Esophagus muscularis mucosa (tissue), 4 donors: ENCODE data around the gene GRB2. TPM values are rescaled to one million over a fixed set of nuclear protein-coding genes. Genes with fewer than 3 reads are reported as not detected.

ENCODE experiments used
- DNase-seq: peaks from one replicate; pipeline ENCODE4 v3.0.0-alpha.2; 2017; ENCODE audit errors: extremely low spot score
- H3K27ac ChIP-seq, 4 donors: fragments of 200-600 bp; sonication (generic); replicated peaks in 1 of 4; 1 replicate in 3 of 4; 2 replicates in 1 of 4; pipeline ENCODE4 v1.5.1; 2016 to 2019; ENCODE audit warnings: mild to moderate bottlenecking in 1 of 4
- H3K27me3 ChIP-seq, 4 donors: fragments of 200-600 bp; sonication (generic); one replicate each; pipeline versions ENCODE4 v1.5.1 to v1.6.0; 2016 to 2019
- H3K36me3 ChIP-seq, 4 donors: fragments of 200-600 bp; sonication (generic); one replicate each; pipeline ENCODE4 v1.5.1; 2016 to 2019
- H3K4me1 ChIP-seq, 4 donors: fragments of 200-600 bp; sonication (generic); one replicate each; pipeline ENCODE4 v1.5.1; 2016 to 2019
- H3K4me3 ChIP-seq, 4 donors: fragments of 200-600 bp; sonication (generic); 1 replicate in 2 of 4; 2 replicates in 2 of 4; pipeline ENCODE4 v1.5.1; 2016 to 2019; ENCODE audit warnings: mild to moderate bottlenecking in 4 of 4, moderate library complexity in 1 of 4
- H3K9me3 ChIP-seq, 4 donors: fragments of 200-600 bp; sonication (generic); 1 replicate in 3 of 4; 2 replicates in 1 of 4; pipeline ENCODE4 v1.5.1; 2016 to 2019
- EP300 ChIP-seq: sonication (generic); formaldehyde crosslinking; IDR thresholded peaks from one replicate; pipeline ENCODE4 v1.6.1; 2017; ENCODE audit warnings: antibody characterized with exemption
- POLR2A ChIP-seq: fragments of 450-650 bp; IDR thresholded peaks from one replicate; pipeline ENCODE4 v1.6.1; 2017; ENCODE audit warnings: antibody characterized with exemption, moderate library complexity, mild to moderate bottlenecking, low read depth
- POLR2AphosphoS5 ChIP-seq, 2 donors: sonication (generic); formaldehyde crosslinking; IDR thresholded peaks; one replicate each; pipeline ENCODE4 v1.6.1; 2017; ENCODE audit warnings: antibody characterized with exemption in 2 of 2
- WGBS: methylation state at CpG from one replicate; pipeline ENCODE4 v1.1.5; 2018; 5-methylcytosine and 5-hydroxymethylcytosine counted together
- intact Hi-C: fragments of 100-400 bp; cut with DNase I; formaldehyde crosslinking; loops from one replicate; pipeline ENCODE4 v1.15.1; 2023
- total RNA-seq, 4 donors: library from RNA; depleted of rRNA; stranded (reverse); fragments of >200 nt; gene quantifications; one replicate each; pipeline versions ENCODE4 v1.1.0 to v1.2.1, GENCODE V29; 2016
- TF ChIP-seq, protein P1 (sequence below), 3 experiments: fragments of 200-600 bp in 2 of 3; fragments of 450-650 bp in 1 of 3; sonication (generic) in 2 of 3; IDR thresholded peaks; one replicate each; pipeline ENCODE4 v1.5.1; 2017 to 2019; ENCODE audit warnings: antibody characterized with exemption in 3 of 3, mild to moderate bottlenecking in 2 of 3, moderate library complexity in 1 of 3

GRB2 gene
- total RNA-seq, 4 donors from 2014 or later: 84.3 to 140 (median 113) TPM

DNA sequence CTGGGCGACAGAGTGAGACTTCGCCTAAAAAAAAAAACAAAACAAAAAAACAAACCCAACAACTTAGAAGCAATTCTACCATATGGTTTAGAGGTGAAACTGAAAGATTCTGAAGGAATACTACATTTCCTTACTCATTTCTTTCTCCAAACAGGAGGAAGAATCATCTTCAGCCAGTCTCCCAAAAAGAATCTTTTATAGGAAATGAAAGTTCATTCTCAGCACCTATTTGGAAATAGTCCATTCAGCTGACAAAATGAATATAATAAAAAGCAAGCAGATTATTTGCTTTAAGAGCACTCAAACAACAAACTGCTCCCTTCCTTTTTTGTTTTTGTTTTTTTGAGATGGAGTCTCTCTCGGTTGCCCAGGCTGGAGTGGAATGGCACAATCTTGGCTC lies 17.7 kb downstream of the GRB2 start:
- TF ChIP-seq POLR2AphosphoS5 (IDR thresholded peaks at IDR 0.05): no peak
- no peak for TF ChIP-seq POLR2A
- H3K27ac ChIP-seq: peak overlapping the region in 1 of 4 donors; percentile 26
- WGBS: 81% methylated on average over 3 of the region's 3 CpGs

DNA sequence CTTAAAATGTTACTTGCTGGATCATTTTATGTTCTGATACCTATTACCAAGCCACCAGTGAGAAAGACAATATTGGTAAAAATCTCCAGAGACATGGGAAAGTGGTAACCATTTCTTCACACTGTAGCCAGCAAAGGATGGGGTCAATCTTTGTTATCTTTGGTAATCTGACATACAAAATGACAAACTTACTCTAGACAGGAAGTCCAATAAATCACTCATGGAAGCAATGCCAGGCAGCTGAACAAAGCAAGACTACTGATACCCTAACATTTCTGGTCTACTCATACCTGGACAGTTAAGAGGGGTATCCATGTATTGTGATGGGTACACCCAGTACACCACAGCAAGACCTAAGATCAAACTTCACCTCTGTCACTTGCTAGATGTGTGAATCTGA lies 19.0 kb downstream of the GRB2 start:
- intact Hi-C loops: no loop called here
- peaks cover 10 to 79% (median 67%) of the 10 kb centered on the region in 4 donors for H3K4me1 ChIP-seq
- TF ChIP-seq POLR2AphosphoS5 (IDR thresholded peaks at IDR 0.05) (no peak), POLR2A (no peak), EP300 (no peak)
- TF ChIP-seq, protein P1, sequence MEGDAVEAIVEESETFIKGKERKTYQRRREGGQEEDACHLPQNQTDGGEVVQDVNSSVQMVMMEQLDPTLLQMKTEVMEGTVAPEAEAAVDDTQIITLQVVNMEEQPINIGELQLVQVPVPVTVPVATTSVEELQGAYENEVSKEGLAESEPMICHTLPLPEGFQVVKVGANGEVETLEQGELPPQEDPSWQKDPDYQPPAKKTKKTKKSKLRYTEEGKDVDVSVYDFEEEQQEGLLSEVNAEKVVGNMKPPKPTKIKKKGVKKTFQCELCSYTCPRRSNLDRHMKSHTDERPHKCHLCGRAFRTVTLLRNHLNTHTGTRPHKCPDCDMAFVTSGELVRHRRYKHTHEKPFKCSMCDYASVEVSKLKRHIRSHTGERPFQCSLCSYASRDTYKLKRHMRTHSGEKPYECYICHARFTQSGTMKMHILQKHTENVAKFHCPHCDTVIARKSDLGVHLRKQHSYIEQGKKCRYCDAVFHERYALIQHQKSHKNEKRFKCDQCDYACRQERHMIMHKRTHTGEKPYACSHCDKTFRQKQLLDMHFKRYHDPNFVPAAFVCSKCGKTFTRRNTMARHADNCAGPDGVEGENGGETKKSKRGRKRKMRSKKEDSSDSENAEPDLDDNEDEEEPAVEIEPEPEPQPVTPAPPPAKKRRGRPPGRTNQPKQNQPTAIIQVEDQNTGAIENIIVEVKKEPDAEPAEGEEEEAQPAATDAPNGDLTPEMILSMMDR (IDR thresholded peaks at IDR 0.05): no peak
- no peaks in the 10 kb centered on the region for H3K9me3 ChIP-seq
- no peak overlapping the region for H3K4me3 ChIP-seq
- H3K36me3 ChIP-seq: peaks cover 0 to 6% (median 0%) of the 10 kb centered on the region in 4 donors
- DNase-seq: no peak
- no peak overlapping the region for H3K27ac ChIP-seq
- no peaks in the 10 kb centered on the region for H3K27me3 ChIP-seq

More for the DNA sequence above, 17.7 kb downstream of the GRB2 start:
- Histone ChIP-seq H3K27me3 (no peaks in the 10 kb centered on the region), H3K4me3 (no peak overlapping the region), H3K9me3 (no peaks in the 10 kb centered on the region), H3K4me1 (peaks cover 20 to 92% (median 79%) of the 10 kb centered on the region in 4 donors), H3K36me3 (peaks cover 0 to 12% (median 0%) of the 10 kb centered on the region in 4 donors)
- no peak for DNase-seq
- intact Hi-C loops: no loop called here

DNA sequence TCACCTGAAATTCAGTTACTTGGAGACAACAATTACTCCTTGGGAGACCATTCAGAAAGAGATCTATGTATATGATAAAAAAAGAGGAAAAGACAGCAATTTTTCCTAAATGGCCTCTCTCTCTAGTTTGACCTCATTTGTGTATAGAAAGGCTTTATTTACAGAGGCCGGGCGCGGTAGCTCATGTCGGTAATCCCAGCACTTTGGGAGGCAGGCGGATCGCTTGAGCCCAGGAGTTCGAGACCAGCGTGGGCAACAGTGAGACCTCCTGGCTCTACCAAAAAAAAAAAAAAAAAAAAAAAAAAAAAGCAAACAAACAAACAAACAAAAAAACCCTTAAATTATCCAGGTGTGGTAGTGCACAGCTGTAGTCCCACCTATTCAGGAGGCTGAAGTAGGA lies 20.7 kb downstream of the GRB2 start:
- no peak for DNase-seq
- WGBS: 90% methylated on average over 8 of the region's 8 CpGs
- intact Hi-C loops: no loop called here

DNA sequence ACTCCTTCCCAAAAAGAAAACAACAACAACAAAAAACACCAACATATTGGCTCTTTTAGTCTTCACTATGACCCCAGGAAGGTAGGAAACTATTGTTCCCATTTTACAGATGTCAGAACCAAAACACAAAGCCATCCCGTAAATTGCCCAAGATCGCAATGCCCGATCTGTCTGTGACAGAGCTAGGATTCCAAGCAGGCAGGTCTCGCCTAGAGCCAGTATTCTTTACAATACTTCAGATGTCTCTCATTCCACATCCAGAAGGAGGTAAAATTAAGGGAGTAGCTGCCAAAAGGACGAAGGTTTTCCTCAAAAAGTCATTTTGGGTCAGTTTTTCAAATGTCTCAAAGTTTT lies 21.7 kb downstream of the GRB2 start:
- no peaks in the 10 kb centered on the region for H3K27me3 ChIP-seq

More for the DNA sequence above, 20.7 kb downstream of the GRB2 start:
- Histone ChIP-seq H3K9me3 (no peaks in the 10 kb centered on the region), H3K27ac (no peak overlapping the region), H3K4me1 (peaks cover 0 to 74% (median 64%) of the 10 kb centered on the region in 4 donors), H3K36me3 (peaks cover 0 to 6% (median 0%) of the 10 kb centered on the region in 4 donors), H3K27me3 (no peaks in the 10 kb centered on the region), H3K4me3 (no peak overlapping the region)
- TF ChIP-seq POLR2AphosphoS5 (IDR thresholded peaks at IDR 0.05) (no peak), POLR2A (no peak), EP300 (no peak)
- TF ChIP-seq, protein P1 (IDR thresholded peaks at IDR 0.05): no peak

DNA sequence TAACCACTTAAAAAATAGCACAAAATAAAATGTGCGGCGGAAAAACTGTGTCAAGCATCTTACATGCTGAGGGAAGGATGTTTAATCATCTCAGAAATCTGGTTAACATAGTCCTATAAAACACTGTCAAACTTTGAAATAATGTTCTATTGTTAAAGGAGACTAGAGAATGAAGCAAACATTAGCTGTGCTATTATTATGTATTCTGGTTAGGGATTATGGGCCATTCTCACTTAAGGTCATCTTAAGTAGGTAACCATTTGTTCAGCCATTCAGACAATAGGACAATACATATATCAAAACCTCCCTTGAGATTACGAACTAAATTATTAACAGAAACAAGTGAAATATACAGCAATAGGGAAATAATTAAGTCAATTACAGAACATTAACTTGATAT lies 24.7 kb downstream of the GRB2 start:
- H3K4me3 ChIP-seq: no peak overlapping the region
- no peaks in the 10 kb centered on the region for H3K9me3 ChIP-seq
- H3K36me3 ChIP-seq: peaks cover 0 to 4% (median 2%) of the 10 kb centered on the region in 4 donors
- peaks cover 2 to 49% (median 47%) of the 10 kb centered on the region in 4 donors for H3K4me1 ChIP-seq
- H3K27me3 ChIP-seq: no peaks in the 10 kb centered on the region
- peak overlapping the region in 2 of 4 donors; percentile 7 to 19 for H3K27ac ChIP-seq
- intact Hi-C loops: no loop called here
- WGBS: 40% methylated on average over 3 of the region's 3 CpGs
- DNase-seq: no peak
- TF ChIP-seq EP300 (no peak), POLR2AphosphoS5 (IDR thresholded peaks at IDR 0.05) (no peak), POLR2A (no peak)
- TF ChIP-seq, protein P1 (IDR thresholded peaks at IDR 0.05): no peak

More for the DNA sequence above, 21.7 kb downstream of the GRB2 start:
- Histone ChIP-seq H3K4me3 (no peak overlapping the region), H3K9me3 (no peaks in the 10 kb centered on the region), H3K27ac (no peak overlapping the region), H3K36me3 (peaks cover 0 to 6% (median 0%) of the 10 kb centered on the region in 4 donors), H3K4me1 (peaks cover 2 to 74% (median 63%) of the 10 kb centered on the region in 4 donors)
- intact Hi-C loops: no loop called here
- WGBS: 74% methylated on average over 5 of the region's 5 CpGs
- TF ChIP-seq POLR2AphosphoS5 (IDR thresholded peaks at IDR 0.05) (no peak), POLR2A (no peak), EP300 (no peak)
- TF ChIP-seq, protein P1 (IDR thresholded peaks at IDR 0.05): no peak
- DNase-seq: no peak
